NCI-H82 (cell line): ENCODE measurements around the gene IRF1.
"Not testable (repeated sequence)": the region's sequence is repeated elsewhere in the genome, so short reads cannot be mapped to it uniquely, and the experiment has no call there.

ENCODE experiments used
- DNase-seq: peaks from one replicate; lab custom pipeline; 2025; lab: John Stamatoyannopoulos, UW

The IRF1 gene

GRCh38 chr5:132490484-132491367 is at the start of gene IRF1:
IRF1 (minus strand) TSS chr5:132490773; CDS start chr5:132489478, 1,295 bp downstream.
- DNase-seq: peak; percentile 87

GRCh38 chr5:132540149-132540548 is 49.6 kb upstream of the IRF1 start:
- no peak for DNase-seq

- no peak for DNase-seq
Measured at GRCh38 chr5:132539716-132540115, 49.1 kb upstream of the IRF1 start.

GRCh38 chr5:132530946-132531345 is 40.4 kb upstream of the IRF1 start:
- DNase-seq: no peak

GRCh38 chr5:132528866-132529634 is 38.5 kb upstream of the IRF1 start:
- no peak for DNase-seq

GRCh38 chr5:132528021-132528420 is 37.4 kb upstream of the IRF1 start:
- DNase-seq: peak; percentile 2

GRCh38 chr5:132526974-132527564 is 36.5 kb upstream of the IRF1 start:
- no peak for DNase-seq

- peak; percentile 67 for DNase-seq
Measured at GRCh38 chr5:132526290-132526973, 35.9 kb upstream of the IRF1 start.

GRCh38 chr5:132525299-132525724 is 34.7 kb upstream of the IRF1 start:
- no peak for DNase-seq

- not testable (repeated sequence) for DNase-seq
Measured at GRCh38 chr5:132524877-132525276, 34.3 kb upstream of the IRF1 start.

GRCh38 chr5:132522067-132522466 is 31.5 kb upstream of the IRF1 start:
- not testable (repeated sequence) for DNase-seq

GRCh38 chr5:132513618-132514336 is 23.2 kb upstream of the IRF1 start:
- DNase-seq: not testable (repeated sequence)

- DNase-seq: no peak
Measured at GRCh38 chr5:132510076-132510475, 19.5 kb upstream of the IRF1 start.

- peak; percentile 45 for DNase-seq
Measured at GRCh38 chr5:132506094-132506692, 15.6 kb upstream of the IRF1 start.

- no peak for DNase-seq
Measured at GRCh38 chr5:132505641-132506040, 15.1 kb upstream of the IRF1 start.

- no peak for DNase-seq
Measured at GRCh38 chr5:132504746-132505145, 14.2 kb upstream of the IRF1 start.

- no peak for DNase-seq
Measured at GRCh38 chr5:132503244-132503643, 12.7 kb upstream of the IRF1 start.

- DNase-seq: no peak
Measured at GRCh38 chr5:132501961-132502931, 11.7 kb upstream of the IRF1 start.

- DNase-seq: no peak
Measured at GRCh38 chr5:132501629-132501956, 11.0 kb upstream of the IRF1 start.
